Measurements from ENCODE around the gene TCEAL7.

DNA sequence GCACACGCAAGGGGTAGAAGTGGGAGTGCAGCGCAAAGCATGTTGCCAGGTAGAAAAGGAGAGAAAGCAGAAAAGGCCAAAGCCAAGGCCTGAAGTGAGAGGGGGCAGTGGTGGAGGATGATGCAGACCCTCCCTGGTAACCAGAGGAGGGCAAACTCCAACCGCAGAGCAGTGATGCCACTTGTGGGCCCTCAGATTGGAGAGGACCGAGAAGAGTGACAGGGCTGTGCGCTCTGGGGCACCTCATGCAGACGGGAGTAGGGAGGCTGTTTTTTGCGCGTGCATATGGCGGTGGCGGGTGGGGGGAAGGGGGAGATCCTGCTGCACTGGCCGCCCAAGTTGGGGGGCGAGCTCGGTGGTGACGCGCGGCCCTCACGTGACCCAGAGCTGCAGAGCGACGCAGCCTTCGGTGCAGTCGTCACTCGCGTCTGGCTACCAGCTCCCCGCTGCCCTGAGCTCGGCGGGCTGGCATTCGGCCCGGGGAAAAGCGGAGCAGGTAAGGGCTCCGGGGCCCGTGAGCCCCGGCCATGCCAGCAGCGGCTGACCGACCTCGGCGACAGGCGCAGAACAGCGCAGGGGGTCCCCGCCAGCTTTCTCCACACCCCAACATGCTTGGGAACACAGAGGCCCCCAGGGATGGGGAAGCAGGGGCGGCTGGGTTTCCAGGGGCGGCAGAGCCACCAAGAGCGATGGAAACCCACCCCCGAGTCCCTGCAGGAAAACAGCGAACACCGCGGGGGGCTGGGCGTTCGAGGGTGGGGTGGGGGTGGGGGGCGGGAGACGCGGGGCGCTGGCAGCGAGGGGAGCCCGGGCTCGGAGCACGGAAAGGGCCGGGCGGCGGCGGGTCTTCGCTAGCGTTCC is 46.3 kb downstream of the TCEAL7 start, which contains the start of gene BEX3:
- TF ChIP-seq POLR2A (conservative IDR thresholded peaks at IDR 0.05) (no peak), PCBP1 (IDR thresholded peaks at IDR 0.05; ENCODE audit: low read depth, low read length, poor library complexity, severe bottlenecking) (no peak), NONO (IDR thresholded peaks at IDR 0.05; ENCODE audit: low read depth in 2 of 2, low read length in 1 of 2) (no peak), CREM (IDR thresholded peaks at IDR 0.05; ENCODE audit: low read depth) (no peak), POLR2AphosphoS5 (IDR thresholded peaks at IDR 0.05; ENCODE audit: control insufficient read depth, insufficient read depth, low read depth, low read length) (no peak), ZNF146 (CRISPR knock-in tag; IDR thresholded peaks at IDR 0.05; ENCODE audit: unreplicated experiment) (no peak)
- TF ChIP-seq, protein P1, sequence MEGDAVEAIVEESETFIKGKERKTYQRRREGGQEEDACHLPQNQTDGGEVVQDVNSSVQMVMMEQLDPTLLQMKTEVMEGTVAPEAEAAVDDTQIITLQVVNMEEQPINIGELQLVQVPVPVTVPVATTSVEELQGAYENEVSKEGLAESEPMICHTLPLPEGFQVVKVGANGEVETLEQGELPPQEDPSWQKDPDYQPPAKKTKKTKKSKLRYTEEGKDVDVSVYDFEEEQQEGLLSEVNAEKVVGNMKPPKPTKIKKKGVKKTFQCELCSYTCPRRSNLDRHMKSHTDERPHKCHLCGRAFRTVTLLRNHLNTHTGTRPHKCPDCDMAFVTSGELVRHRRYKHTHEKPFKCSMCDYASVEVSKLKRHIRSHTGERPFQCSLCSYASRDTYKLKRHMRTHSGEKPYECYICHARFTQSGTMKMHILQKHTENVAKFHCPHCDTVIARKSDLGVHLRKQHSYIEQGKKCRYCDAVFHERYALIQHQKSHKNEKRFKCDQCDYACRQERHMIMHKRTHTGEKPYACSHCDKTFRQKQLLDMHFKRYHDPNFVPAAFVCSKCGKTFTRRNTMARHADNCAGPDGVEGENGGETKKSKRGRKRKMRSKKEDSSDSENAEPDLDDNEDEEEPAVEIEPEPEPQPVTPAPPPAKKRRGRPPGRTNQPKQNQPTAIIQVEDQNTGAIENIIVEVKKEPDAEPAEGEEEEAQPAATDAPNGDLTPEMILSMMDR (IDR thresholded peaks at IDR 0.05 in 2 of 3, conservative IDR thresholded peaks at IDR 0.05 in 1 of 3; ENCODE audit: insufficient read depth in 2 of 3, low read depth in 1 of 3, low read length in 3 of 3), result no peak

Measured in K562 (cell line).